PC-9 (cell line): Measurements from ENCODE around the gene B4GALNT2. TPM values are rescaled to one million over a fixed set of nuclear protein-coding genes. Genes with fewer than 3 reads are reported as not detected.

Experiments used
- BruUV-seq: library from RNA; stranded (reverse); fragments of 400-500 nt; replicated peaks from 2 replicates; lab custom pipeline; 2021; lab: Mats Ljungman, UMichigan
- CTCF ChIA-PET: fragments of 300-600 bp; sonication (Branson Sonifier 250); formaldehyde crosslinking; loops from one replicate; lab custom pipeline; 2022; ENCODE audit warnings: antibody characterized with exemption; lab: Charles Lee
- POLR2A ChIA-PET: fragments of 300-600 bp; sonication (Branson Sonifier 250); formaldehyde crosslinking; loops from one replicate; lab custom pipeline; 2022; ENCODE audit warnings: antibody characterized with exemption; ENCODE audit not compliant: unreplicated experiment; lab: Charles Lee
- DNase-seq, 2 experiments: peaks; one replicate each; pipeline versions ENCODE4 v3.0.0 to v3.0.0-alpha.2; 2015 to 2022; ENCODE audit warnings: mixed read lengths in 1 of 2
- H2AFZ ChIP-seq: fragments of 200-600 bp; sonication (generic); 2 replicates; pipeline ENCODE4 v1.8.1; 2017; ENCODE audit warnings: antibody characterized with exemption
- H3F3A ChIP-seq: fragments of 200-600 bp; sonication (generic); 2 replicates; pipeline ENCODE4 v1.8.1; 2017; ENCODE audit warnings: antibody characterized with exemption, mild to moderate bottlenecking, low read depth; ENCODE audit not compliant: insufficient read depth
- H3K27ac ChIP-seq: fragments of 200-600 bp; sonication (generic); 2 replicates; pipeline ENCODE4 v1.6.1; 2016; ENCODE audit warnings: mixed run types
- H3K27me3 ChIP-seq: fragments of 200-600 bp; sonication (generic); 2 replicates; pipeline ENCODE4 v1.6.1; 2016; ENCODE audit warnings: low read depth, mixed run types; ENCODE audit not compliant: insufficient read depth
- H3K36me3 ChIP-seq: fragments of 200-600 bp; sonication (generic); 2 replicates; pipeline ENCODE4 v1.6.1; 2016; ENCODE audit warnings: low read depth, mixed run types
- H3K4me1 ChIP-seq: fragments of 200-600 bp; sonication (generic); replicated peaks from 2 replicates; pipeline ENCODE4 v1.6.1; 2016; ENCODE audit warnings: mixed run types; ENCODE audit not compliant: insufficient read depth
- H3K4me2 ChIP-seq: fragments of 200-600 bp; sonication (generic); 2 replicates; pipeline ENCODE4 v1.6.1; 2017; ENCODE audit warnings: mixed run types
- H3K4me3 ChIP-seq: fragments of 200-600 bp; sonication (generic); 2 replicates; pipeline ENCODE4 v1.6.1; 2016; ENCODE audit warnings: mixed run types
- H3K79me2 ChIP-seq: fragments of 200-600 bp; sonication (generic); 2 replicates; pipeline ENCODE4 v1.6.1; 2017; ENCODE audit warnings: low read depth, mixed run types
- H3K9me2 ChIP-seq: fragments of 200-600 bp; sonication (generic); 2 replicates; pipeline ENCODE4 v1.8.1; 2017; ENCODE audit warnings: mild to moderate bottlenecking; ENCODE audit not compliant: insufficient read depth
- H3K9me3 ChIP-seq: fragments of 200-600 bp; sonication (generic); 2 replicates; pipeline ENCODE4 v1.8.1; 2016; ENCODE audit warnings: low read depth; ENCODE audit not compliant: insufficient read depth
- H4K20me1 ChIP-seq: fragments of 200-600 bp; sonication (generic); 2 replicates; pipeline ENCODE4 v1.8.1; 2017; ENCODE audit not compliant: insufficient read depth
- EZH2 ChIP-seq: fragments of 200-600 bp; sonication (generic); IDR thresholded peaks from 2 replicates; pipeline ENCODE4 v1.8.0; 2017; ENCODE audit warnings: antibody characterized with exemption, low read depth
- intact Hi-C: fragments of 100-400 bp; cut with micrococcal nuclease; formaldehyde crosslinking; loops from one replicate; pipeline ENCODE4 v1.10.0; 2022; ENCODE audit not compliant: unreplicated experiment
- total RNA-seq: library from RNA; stranded (reverse); gene quantifications from 2 replicates; pipeline ENCODE4 v1.2.3, GENCODE V29; 2021
- TF ChIP-seq, protein P1 (sequence below): fragments of 200-600 bp; sonication (generic); conservative IDR thresholded peaks from 2 replicates; pipeline ENCODE4 v1.6.1; 2017; ENCODE audit warnings: mixed run types, antibody characterized with exemption, mild to moderate bottlenecking, moderate library complexity

B4GALNT2 gene
- total RNA-seq, 1 experiment from 2014 or later, result not detected

GRCh38 chr17:49200423-49201083, 68.0 kb downstream of the B4GALNT2 start:
- no peak overlapping the region for H3K27ac ChIP-seq
- ChIA-PET POLR2A (no interaction called here), CTCF (no interaction called here)
- intact Hi-C loops, result no loop called here
- H3K4me1 ChIP-seq, result peaks cover 11% of the 10 kb centered on the region
- H3K79me2 ChIP-seq, result no peaks in the 10 kb centered on the region
- H3K9me3 ChIP-seq, result no peaks in the 10 kb centered on the region; the same call in 1 of the 2 replicates
- no peak for DNase-seq
- no peaks in the 10 kb centered on the region for H4K20me1 ChIP-seq
- H3K9me2 ChIP-seq, result no peaks in the 10 kb centered on the region
- H3K27me3 ChIP-seq, result peaks cover 28% of the 10 kb centered on the region
- no peak overlapping the region for H3K4me2 ChIP-seq
- H2AFZ ChIP-seq, result no peak overlapping the region
- TF ChIP-seq, protein P1, sequence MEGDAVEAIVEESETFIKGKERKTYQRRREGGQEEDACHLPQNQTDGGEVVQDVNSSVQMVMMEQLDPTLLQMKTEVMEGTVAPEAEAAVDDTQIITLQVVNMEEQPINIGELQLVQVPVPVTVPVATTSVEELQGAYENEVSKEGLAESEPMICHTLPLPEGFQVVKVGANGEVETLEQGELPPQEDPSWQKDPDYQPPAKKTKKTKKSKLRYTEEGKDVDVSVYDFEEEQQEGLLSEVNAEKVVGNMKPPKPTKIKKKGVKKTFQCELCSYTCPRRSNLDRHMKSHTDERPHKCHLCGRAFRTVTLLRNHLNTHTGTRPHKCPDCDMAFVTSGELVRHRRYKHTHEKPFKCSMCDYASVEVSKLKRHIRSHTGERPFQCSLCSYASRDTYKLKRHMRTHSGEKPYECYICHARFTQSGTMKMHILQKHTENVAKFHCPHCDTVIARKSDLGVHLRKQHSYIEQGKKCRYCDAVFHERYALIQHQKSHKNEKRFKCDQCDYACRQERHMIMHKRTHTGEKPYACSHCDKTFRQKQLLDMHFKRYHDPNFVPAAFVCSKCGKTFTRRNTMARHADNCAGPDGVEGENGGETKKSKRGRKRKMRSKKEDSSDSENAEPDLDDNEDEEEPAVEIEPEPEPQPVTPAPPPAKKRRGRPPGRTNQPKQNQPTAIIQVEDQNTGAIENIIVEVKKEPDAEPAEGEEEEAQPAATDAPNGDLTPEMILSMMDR, result no peak
- TF ChIP-seq EZH2, result no peak
- H3K4me3 ChIP-seq, result no peak overlapping the region
- no peaks in the 10 kb centered on the region for H3K36me3 ChIP-seq
- H3F3A ChIP-seq, result peaks cover 10% of the 10 kb centered on the region; the same call in 1 of the 2 replicates
- no TSS peak for BruUV-seq

DNA sequence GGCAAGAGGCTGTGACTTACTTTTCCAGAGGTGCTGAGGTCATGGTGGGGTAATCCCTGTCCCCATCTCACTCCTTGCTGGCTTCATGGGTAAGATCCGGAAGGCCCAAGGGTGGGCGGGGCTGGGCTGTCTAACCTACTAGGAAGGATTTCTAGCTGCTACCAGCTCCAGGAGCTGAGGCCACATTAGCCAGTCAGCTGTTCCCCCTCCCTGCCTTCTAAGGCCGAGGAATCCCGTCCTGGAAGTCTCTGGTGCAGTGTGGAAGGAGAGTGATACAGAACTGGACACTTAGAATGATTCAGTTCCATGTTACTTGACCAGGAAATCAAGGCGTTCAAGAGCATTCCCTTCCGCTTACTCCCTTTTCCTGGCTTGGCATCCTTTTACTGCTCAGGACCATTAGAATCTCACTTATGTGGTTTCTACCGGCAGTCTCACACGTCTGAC, 68.9 kb downstream of the B4GALNT2 start:
- intact Hi-C loops, result no loop called here
- Histone ChIP-seq H3K9me2 (no peaks in the 10 kb centered on the region), H3K79me2 (no peaks in the 10 kb centered on the region), H4K20me1 (no peaks in the 10 kb centered on the region), H3K27ac (no peak overlapping the region), H3K4me3 (no peak overlapping the region), H3K27me3 (peaks cover 34% of the 10 kb centered on the region), H2AFZ (no peak overlapping the region), H3K9me3 (no peaks in the 10 kb centered on the region; the same call in 1 of the 2 replicates), H3K4me1 (peaks cover 11% of the 10 kb centered on the region), H3F3A (peaks cover 2% of the 10 kb centered on the region; the same call in 1 of the 2 replicates), H3K4me2 (no peak overlapping the region), H3K36me3 (no peaks in the 10 kb centered on the region)
- DNase-seq, result no peak
- POLR2A ChIA-PET, result no interaction called here
- TF ChIP-seq, protein P1, result no peak
- TF ChIP-seq EZH2, result no peak
- no TSS peak for BruUV-seq
- CTCF ChIA-PET, result no interaction called here

DNA sequence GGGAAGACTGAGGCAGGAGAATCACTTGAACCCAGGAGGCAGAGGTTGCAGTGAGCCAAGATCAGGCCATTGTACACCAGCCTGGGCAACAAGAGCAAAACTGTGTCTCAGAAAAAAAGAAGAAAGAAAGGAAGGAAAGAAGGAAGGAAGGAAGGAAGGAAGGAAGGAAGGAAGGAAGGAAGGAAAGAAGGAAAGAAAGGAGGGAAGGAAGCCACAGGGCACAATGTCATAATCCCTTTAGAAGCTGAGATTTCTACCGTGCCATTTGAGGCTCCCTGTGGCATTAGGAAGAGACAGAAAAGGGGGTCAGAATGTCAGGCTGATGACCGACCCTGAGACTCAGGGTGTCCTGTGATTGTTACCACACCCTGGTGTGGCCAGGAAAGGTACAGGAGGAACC, 71.2 kb downstream of the B4GALNT2 start:
- Histone ChIP-seq H3K4me3 (no peak overlapping the region), H3K4me2 (no peak overlapping the region), H3F3A (no peaks in the 10 kb centered on the region), H3K4me1 (no peaks in the 10 kb centered on the region), H2AFZ (no peak overlapping the region), H3K9me2 (no peaks in the 10 kb centered on the region), H3K36me3 (no peaks in the 10 kb centered on the region), H3K27ac (no peak overlapping the region), H3K79me2 (no peaks in the 10 kb centered on the region), H3K27me3 (peaks cover 34% of the 10 kb centered on the region), H3K9me3 (no peaks in the 10 kb centered on the region; the same call in 1 of the 2 replicates), H4K20me1 (no peaks in the 10 kb centered on the region)
- ChIA-PET POLR2A (interaction anchor here (0.7 kb wide), 1 partner anchor 11 kb away, joined by 11 read pairs; no protein-coding TSS in a partner anchor), CTCF (interaction anchor here (0.7 kb wide), 1 partner anchor 529 kb away, joined by 4 read pairs; no protein-coding TSS in a partner anchor)
- DNase-seq, result no peak
- intact Hi-C loops, result no loop called here
- TF ChIP-seq, protein P1, result no peak
- no peak for TF ChIP-seq EZH2
- BruUV-seq, result no TSS peak
